Measurements from ENCODE around the gene RNF38.

The RNF38 gene

GRCh38 chr9:36319806-36320205, 80.3 kb downstream of the RNF38 start:
- ChIA-PET CTCF (interaction anchor here (1.7 to 4.5 kb wide), 2 partner anchors 10 to 72 kb away, joined by 10 to 42 read pairs; no protein-coding TSS in a partner anchor), POLR2A (no interaction called here)
- TF ChIP-seq ZNF292 (tag by site-specific recombination; IDR thresholded peaks at IDR 0.05; ENCODE audit: borderline replicate concordance, low read depth), result no peak
- no peak for TF ChIP-seq PRDM6 (tag by site-specific recombination; IDR thresholded peaks at IDR 0.05)
- TF ChIP-seq ZNF549 (tag by site-specific recombination; IDR thresholded peaks at IDR 0.05), result no peak
- TF ChIP-seq ZNF341 (tag by site-specific recombination; IDR thresholded peaks at IDR 0.05; ENCODE audit: low read depth), result no peak
- no peak for TF ChIP-seq PRDM4 (tag by site-specific recombination; IDR thresholded peaks at IDR 0.05)
- TF ChIP-seq ZNF112 (tag by site-specific recombination; IDR thresholded peaks at IDR 0.05), result no peak
- no peak for TF ChIP-seq ZNF560 (tag by site-specific recombination; IDR thresholded peaks at IDR 0.05; ENCODE audit: borderline replicate concordance)
- TF ChIP-seq HOXD13 (CRISPR knock-in tag; IDR thresholded peaks at IDR 0.05; ENCODE audit: borderline replicate concordance), result no peak
- TF ChIP-seq KLF1 (tag by site-specific recombination; IDR thresholded peaks at IDR 0.05), result no peak
- TF ChIP-seq FEZF1 (tag by site-specific recombination; IDR thresholded peaks at IDR 0.05), result no peak
- TF ChIP-seq ZNF629 (tag by site-specific recombination; IDR thresholded peaks at IDR 0.05), result no peak

GRCh38 chr9:36319183-36319582, 80.9 kb downstream of the RNF38 start:
- ChIA-PET POLR2A (no interaction called here), CTCF (interaction anchor here (1.7 to 4.5 kb wide), 3 partner anchors 11 to 71 kb away, joined by 9 to 42 read pairs (median 10); no protein-coding TSS in a partner anchor)
- H3K4me1 ChIP-seq (ENCODE audit: control insufficient read depth, insufficient read depth, low read length), result peaks cover 5% of the 10 kb centered on the region; the same call in 1 of the 2 replicates
- H3K27ac ChIP-seq (ENCODE audit: extremely low read depth, low read depth, low read length), result no peak overlapping the region
- no peaks in the 10 kb centered on the region for H3K36me3 ChIP-seq (ENCODE audit: control insufficient read depth in 2 of 2, insufficient read depth in 1 of 2, low read length in 2 of 2)
- no peaks in the 10 kb centered on the region for H3K9me3 ChIP-seq (ENCODE audit: control insufficient read depth, insufficient read depth, low read depth, low read length)
- H3K4me3 ChIP-seq (ENCODE audit: low read depth, low read length), result no peak overlapping the region
- TF ChIP-seq ZBTB1 (tag by site-specific recombination; IDR thresholded peaks at IDR 0.05) (no peak), ZSCAN30 (tag by site-specific recombination; IDR thresholded peaks at IDR 0.05) (no peak), ZBTB44 (tag by site-specific recombination; IDR thresholded peaks at IDR 0.05) (no peak), ELK4 (IDR thresholded peaks at IDR 0.05; ENCODE audit: borderline replicate concordance, low read depth, low read length) (no peak), ZNF112 (tag by site-specific recombination; IDR thresholded peaks at IDR 0.05) (no peak), MZF1 (tag by site-specific recombination; IDR thresholded peaks at IDR 0.05; ENCODE audit: borderline replicate concordance) (no peak), ZNF274 (IDR thresholded peaks at IDR 0.05; ENCODE audit: low read length) (no peak), ZNF274 (tag by site-specific recombination; IDR thresholded peaks at IDR 0.05; ENCODE audit: borderline replicate concordance) (no peak), ZNF610 (tag by site-specific recombination; IDR thresholded peaks at IDR 0.05; ENCODE audit: borderline replicate concordance) (no peak), ZNF677 (tag by site-specific recombination; IDR thresholded peaks at IDR 0.05) (no peak), BCL6B (tag by site-specific recombination; IDR thresholded peaks at IDR 0.05) (no peak), FEZF1 (tag by site-specific recombination; IDR thresholded peaks at IDR 0.05) (no peak), HIC1 (tag by site-specific recombination; IDR thresholded peaks at IDR 0.05) (no peak), PRDM6 (tag by site-specific recombination; IDR thresholded peaks at IDR 0.05) (no peak)

More at GRCh38 chr9:36319806-36320205, 80.3 kb downstream of the RNF38 start:
- H3K9me3 ChIP-seq (ENCODE audit: control insufficient read depth, insufficient read depth, low read depth, low read length), result no peaks in the 10 kb centered on the region
- no peaks in the 10 kb centered on the region for H3K36me3 ChIP-seq (ENCODE audit: control insufficient read depth in 2 of 2, insufficient read depth in 1 of 2, low read length in 2 of 2)
- H3K27ac ChIP-seq (ENCODE audit: extremely low read depth, low read depth, low read length), result no peak overlapping the region
- peaks cover 5% of the 10 kb centered on the region; the same call in 1 of the 2 replicates for H3K4me1 ChIP-seq (ENCODE audit: control insufficient read depth, insufficient read depth, low read length)
- H3K4me3 ChIP-seq (ENCODE audit: low read depth, low read length), result no peak overlapping the region

Data from HEK293 (cell line).